Subcutaneous abdominal adipose tissue (tissue), 5 donors: ENCODE results near the gene UBE3A.
"Not testable (repeated sequence)": the region's sequence is repeated elsewhere in the genome, so short reads cannot be mapped to it uniquely, and the experiment has no call there.

Source experiments
- H3K27ac ChIP-seq: one replicate; pipeline ENCODE4 v1.7.0; 2013; ENCODE audit warnings: low read depth, mild to moderate bottlenecking, inconsistent platforms, low read length, moderate library complexity
- H3K27me3 ChIP-seq, 5 donors: one replicate each; pipeline ENCODE4 v1.7.0; 2013; ENCODE audit warnings: low read length in 5 of 5, inconsistent platforms in 1 of 5; ENCODE audit not compliant: control insufficient read depth in 5 of 5, insufficient read depth in 4 of 5
- H3K36me3 ChIP-seq, 5 donors: one replicate each; pipeline ENCODE4 v1.7.0; 2013; ENCODE audit warnings: low read length in 5 of 5; ENCODE audit not compliant: control insufficient read depth in 5 of 5, insufficient read depth in 5 of 5
- H3K4me1 ChIP-seq, 5 donors: one replicate each; pipeline ENCODE4 v1.7.0; 2013; ENCODE audit warnings: low read length in 5 of 5, mild to moderate bottlenecking in 3 of 5, moderate library complexity in 1 of 5; ENCODE audit not compliant: control insufficient read depth in 5 of 5, insufficient read depth in 5 of 5
- H3K4me3 ChIP-seq, 5 donors: one replicate each; pipeline ENCODE4 v1.7.0; 2013; ENCODE audit warnings: low read length in 5 of 5, low read depth in 1 of 5
- H3K9ac ChIP-seq, 5 donors: one replicate each; pipeline ENCODE4 v1.7.0; 2013; ENCODE audit warnings: low read length in 5 of 5, mild to moderate bottlenecking in 4 of 5, moderate library complexity in 3 of 5
- H3K9me3 ChIP-seq, 5 donors: one replicate each; pipeline ENCODE4 v1.7.0; 2013; ENCODE audit warnings: low read length in 5 of 5; ENCODE audit not compliant: control insufficient read depth in 5 of 5
- donor health status: healthy.
- donor health status: healthy.
- donor health status: healthy.
- donor health status: healthy.
- donor health status: healthy.

The UBE3A gene

GRCh38 chr15:25468611-25469010 lies 29.8 kb upstream of the UBE3A start:
- H3K36me3 ChIP-seq: no peaks in the 10 kb centered on the region
- H3K27ac ChIP-seq: no peak overlapping the region
- H3K4me3 ChIP-seq: no peak overlapping the region
- H3K4me1 ChIP-seq: no peaks in the 10 kb centered on the region
- H3K9me3 ChIP-seq: peaks cover 0 to 7% (median 0%) of the 10 kb centered on the region in 5 donors
- no peaks in the 10 kb centered on the region for H3K27me3 ChIP-seq
- no peak overlapping the region for H3K9ac ChIP-seq

- Histone ChIP-seq H3K27ac (no peak overlapping the region), H3K27me3 (no peaks in the 10 kb centered on the region), H3K9ac (no peak overlapping the region), H3K36me3 (no peaks in the 10 kb centered on the region), H3K4me1 (no peaks in the 10 kb centered on the region), H3K9me3 (peaks cover 0 to 3% (median 0%) of the 10 kb centered on the region in 5 donors), H3K4me3 (no peak overlapping the region)
These were observed 27.0 kb upstream of the UBE3A start for GRCh38 chr15:25465835-25466234.

GRCh38 chr15:25464784-25465183 lies 26.0 kb upstream of the UBE3A start:
- H3K9me3 ChIP-seq: peaks cover 0 to 3% (median 0%) of the 10 kb centered on the region in 5 donors
- H3K27ac ChIP-seq: no peak overlapping the region
- no peak overlapping the region for H3K9ac ChIP-seq
- H3K4me3 ChIP-seq: no peak overlapping the region
- H3K36me3 ChIP-seq: no peaks in the 10 kb centered on the region
- H3K27me3 ChIP-seq: no peaks in the 10 kb centered on the region
- no peaks in the 10 kb centered on the region for H3K4me1 ChIP-seq

- H3K9me3 ChIP-seq: peaks cover 0 to 3% (median 0%) of the 10 kb centered on the region in 5 donors
- no peak overlapping the region for H3K4me3 ChIP-seq
- no peaks in the 10 kb centered on the region for H3K36me3 ChIP-seq
- no peaks in the 10 kb centered on the region for H3K4me1 ChIP-seq
- H3K27ac ChIP-seq: no peak overlapping the region
- H3K27me3 ChIP-seq: no peaks in the 10 kb centered on the region
- H3K9ac ChIP-seq: no peak overlapping the region
These were observed 25.6 kb upstream of the UBE3A start for GRCh38 chr15:25464383-25464782.

- H3K27ac ChIP-seq: no peak overlapping the region
- no peaks in the 10 kb centered on the region for H3K4me1 ChIP-seq
- H3K27me3 ChIP-seq: no peaks in the 10 kb centered on the region
- H3K4me3 ChIP-seq: no peak overlapping the region
- peaks cover 3 to 8% (median 4%) of the 10 kb centered on the region in 5 donors for H3K9me3 ChIP-seq
- no peaks in the 10 kb centered on the region for H3K36me3 ChIP-seq
- H3K9ac ChIP-seq: no peak overlapping the region
These were observed 17.4 kb upstream of the UBE3A start for GRCh38 chr15:25456196-25456595.

GRCh38 chr15:25455226-25455625 lies 16.4 kb upstream of the UBE3A start:
- Histone ChIP-seq H3K9me3 (peaks cover 4 to 15% (median 11%) of the 10 kb centered on the region in 5 donors), H3K27ac (no peak overlapping the region), H3K27me3 (no peaks in the 10 kb centered on the region), H3K4me1 (no peaks in the 10 kb centered on the region), H3K4me3 (no peak overlapping the region), H3K9ac (no peak overlapping the region), H3K36me3 (no peaks in the 10 kb centered on the region)

- peaks cover 4 to 15% (median 11%) of the 10 kb centered on the region in 5 donors for H3K9me3 ChIP-seq
- H3K27ac ChIP-seq: no peak overlapping the region
- H3K4me3 ChIP-seq: no peak overlapping the region
- no peaks in the 10 kb centered on the region for H3K27me3 ChIP-seq
- H3K4me1 ChIP-seq: no peaks in the 10 kb centered on the region
- no peak overlapping the region for H3K9ac ChIP-seq
- H3K36me3 ChIP-seq: no peaks in the 10 kb centered on the region
These were observed 15.9 kb upstream of the UBE3A start for GRCh38 chr15:25454771-25455170.

GRCh38 chr15:25453246-25453645 lies 14.4 kb upstream of the UBE3A start:
- H3K4me3 ChIP-seq, H3K4me1 ChIP-seq, H3K27ac ChIP-seq, H3K36me3 ChIP-seq, H3K9ac ChIP-seq, H3K27me3 ChIP-seq: not testable (repeated sequence)
- peaks cover 4 to 15% (median 11%) of the 10 kb centered on the region in 5 donors for H3K9me3 ChIP-seq

GRCh38 chr15:25451501-25451900 lies 12.7 kb upstream of the UBE3A start:
- Histone ChIP-seq H3K4me3 (no peak overlapping the region), H3K27me3 (no peaks in the 10 kb centered on the region), H3K36me3 (no peaks in the 10 kb centered on the region), H3K4me1 (no peaks in the 10 kb centered on the region), H3K9me3 (peaks cover 4 to 15% (median 11%) of the 10 kb centered on the region in 5 donors), H3K27ac (no peak overlapping the region), H3K9ac (no peak overlapping the region)

GRCh38 chr15:25450163-25450562 lies 11.3 kb upstream of the UBE3A start:
- H3K4me3 ChIP-seq: no peak overlapping the region

GRCh38 chr15:25446076-25446475 lies 7.3 kb upstream of the UBE3A start:
- Histone ChIP-seq H3K9ac (no peak overlapping the region), H3K27ac (no peak overlapping the region), H3K36me3 (no peaks in the 10 kb centered on the region), H3K4me3 (no peak overlapping the region), H3K9me3 (peaks cover 0 to 9% (median 5%) of the 10 kb centered on the region in 5 donors), H3K27me3 (no peaks in the 10 kb centered on the region), H3K4me1 (no peaks in the 10 kb centered on the region)

More at GRCh38 chr15:25450163-25450562, 11.3 kb upstream of the UBE3A start:
- Histone ChIP-seq H3K36me3 (no peaks in the 10 kb centered on the region), H3K27ac (no peak overlapping the region), H3K4me1 (no peaks in the 10 kb centered on the region), H3K27me3 (no peaks in the 10 kb centered on the region), H3K9me3 (peaks cover 4 to 15% (median 11%) of the 10 kb centered on the region in 5 donors), H3K9ac (no peak overlapping the region)
